ENCODE data around the gene CAMK2B.

GRCh38 chr7:44324204-44324480 is 1.3 kb downstream of the CAMK2B start:
- TF ChIP-seq CTCF (IDR thresholded peaks at IDR 0.05; ENCODE audit: low read depth, low read length, poor library complexity, severe bottlenecking): no peak
- no peak for TF ChIP-seq EZH2phosphoT487 (IDR thresholded peaks at IDR 0.05; ENCODE audit: borderline replicate concordance, low read length)
